Stimulated activated CD8-positive, alpha-beta memory T cell treated with anti-CD3 and anti-CD28 coated beads, Interleukin-2, amount 100 ng/mL, for 48 hours (primary cell): ENCODE measurements around the gene SAP130.

Source experiments
- DNase-seq, 2 donors: peaks; one replicate each; pipeline ENCODE4 v3.0.0-alpha.2; 2020; ENCODE audit warnings: low read depth in 2 of 2

The SAP130 gene

DNA sequence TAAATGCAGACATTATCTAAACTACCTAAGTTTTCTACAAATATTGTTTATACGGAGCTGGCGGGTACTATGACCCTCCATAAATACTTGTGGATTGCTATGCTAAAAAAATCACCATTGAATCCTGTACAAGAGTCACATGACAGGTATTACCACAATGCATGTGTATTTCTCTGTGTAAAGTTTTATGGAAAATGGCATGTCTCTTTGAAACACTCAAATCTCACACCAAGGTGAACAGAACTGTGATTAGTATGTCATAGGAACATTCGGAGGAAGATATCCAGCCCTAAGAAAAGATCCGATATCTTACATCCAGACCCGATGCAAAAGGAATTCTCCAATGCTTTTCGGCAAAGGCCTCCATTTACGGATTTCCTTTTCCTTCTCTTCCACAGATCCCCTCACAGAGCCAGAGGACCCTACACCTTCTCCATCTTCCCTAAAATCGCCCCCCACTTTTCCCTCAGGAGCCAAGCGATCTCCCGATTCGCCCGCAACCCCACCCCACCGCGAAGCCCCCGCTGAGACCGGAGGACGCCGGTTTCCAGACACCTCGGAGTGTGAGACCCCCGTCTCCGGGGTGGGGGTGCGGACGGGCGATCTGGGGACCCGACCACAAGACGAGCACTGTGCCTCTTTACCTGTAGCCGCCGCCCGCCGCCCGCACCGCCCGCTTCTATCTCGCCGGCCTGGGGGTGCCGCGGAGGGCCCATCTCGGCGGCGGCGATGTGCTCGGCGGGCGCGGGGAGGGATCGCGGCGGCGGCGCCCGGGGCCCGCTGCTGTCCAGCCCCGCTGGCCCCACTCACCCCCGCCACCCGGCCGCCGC, 1.2 kb downstream of the SAP130 start:
- DNase-seq: no peak

DNA sequence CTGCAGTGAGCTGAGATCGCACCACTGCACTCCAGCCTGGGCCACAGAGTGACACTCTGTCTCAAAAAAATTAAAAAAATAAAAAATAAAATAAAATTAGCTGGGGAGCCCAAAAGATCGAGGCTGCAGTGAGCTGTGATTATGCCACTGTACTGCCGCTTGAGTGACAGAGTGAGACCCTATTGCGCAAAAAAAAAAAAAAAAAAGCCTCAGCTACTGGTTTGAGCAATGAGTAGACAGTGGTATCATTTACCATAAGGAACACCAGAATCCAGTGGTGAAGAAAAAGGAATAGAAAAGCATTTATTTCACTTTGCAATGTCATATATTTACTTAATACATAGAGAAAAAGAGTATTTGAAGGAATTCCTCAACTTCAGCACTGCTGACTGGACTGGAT, 3.0 kb downstream of the SAP130 start:
- no peak for DNase-seq

DNA sequence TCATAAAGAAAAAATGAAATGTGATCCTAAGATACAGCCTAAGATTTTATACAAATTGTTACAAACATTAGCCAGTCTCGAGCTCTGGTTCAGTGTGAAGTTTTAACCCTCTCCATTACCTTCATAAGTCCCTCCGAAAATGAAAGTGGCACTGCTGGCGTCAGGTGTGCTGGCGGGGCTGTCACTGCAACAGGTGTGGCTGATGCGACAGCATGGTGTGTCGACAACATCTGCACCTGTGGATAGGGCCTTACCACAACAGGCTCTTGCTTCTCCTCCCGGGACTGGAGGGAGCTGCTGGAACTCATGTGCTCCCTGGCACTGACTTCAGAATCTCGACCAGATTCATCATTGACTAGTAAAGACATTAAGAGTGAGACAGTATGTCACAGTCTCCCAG, 10.3 kb downstream of the SAP130 start:
- no peak for DNase-seq

DNA sequence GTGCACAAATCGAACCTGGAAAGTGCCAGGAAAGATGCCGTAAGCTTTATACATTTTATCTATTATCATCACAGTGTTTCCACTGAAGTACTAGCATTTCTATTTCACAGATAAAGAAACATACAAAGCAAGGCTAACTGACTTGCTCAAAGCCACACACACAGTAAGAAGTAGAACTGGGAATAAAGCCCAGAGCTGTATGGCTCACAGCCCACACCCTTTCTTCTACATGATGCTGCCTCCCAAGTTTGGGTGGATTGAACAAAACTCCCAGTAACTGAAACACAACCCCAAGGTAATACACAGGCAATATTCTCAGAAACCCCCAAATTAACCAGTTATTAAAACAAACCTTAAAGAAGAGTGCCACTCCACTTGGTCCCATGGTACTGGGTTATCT, 11.2 kb downstream of the SAP130 start:
- no peak for DNase-seq

DNA sequence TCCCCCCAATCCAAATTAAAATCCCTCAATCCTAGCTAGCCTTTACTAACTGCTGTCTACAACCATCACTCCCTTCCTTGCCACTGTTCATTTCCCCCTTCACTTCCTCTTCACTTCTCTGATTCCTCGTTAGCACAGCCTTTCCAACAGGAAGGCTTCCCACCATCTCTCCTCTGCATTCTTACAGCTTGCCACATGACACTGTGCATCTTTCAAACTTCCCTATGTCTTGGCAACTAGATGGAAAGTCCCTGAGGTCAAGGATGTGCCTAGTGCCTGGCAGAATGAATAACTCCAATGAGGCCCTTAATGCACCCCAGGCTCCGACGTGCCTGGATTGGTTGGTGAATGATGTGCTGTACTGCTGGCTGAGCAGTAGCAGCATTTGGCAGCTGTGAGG, 15.2 kb downstream of the SAP130 start:
- DNase-seq: no peak

DNA sequence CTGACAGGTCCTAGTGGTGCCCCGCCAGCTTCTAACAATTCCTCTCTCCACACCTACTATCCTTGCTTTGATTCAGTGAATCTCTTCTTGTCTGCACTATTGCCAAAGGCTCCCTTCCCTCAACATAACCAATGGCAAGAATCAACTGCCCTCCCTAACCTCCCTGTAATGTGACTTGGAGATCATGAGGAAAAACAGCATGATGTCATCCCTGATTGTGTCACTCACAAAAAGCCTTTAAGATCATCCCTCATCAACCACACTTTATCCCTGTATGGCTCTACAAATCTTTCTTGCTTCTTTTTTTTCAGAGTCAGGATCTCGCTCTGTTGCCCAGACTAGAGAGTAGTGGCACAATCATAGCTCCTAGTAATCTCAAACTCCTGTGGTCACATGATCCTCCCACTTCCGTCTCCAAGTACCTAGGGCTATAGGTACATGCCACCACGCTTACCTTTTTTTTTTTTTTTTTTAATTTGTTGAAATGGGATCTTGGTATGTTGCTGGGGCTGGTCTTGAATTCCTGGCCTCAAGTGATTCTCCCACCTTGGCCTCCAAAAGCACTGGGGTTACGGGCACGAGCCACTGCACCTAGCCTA, 19.7 kb downstream of the SAP130 start:
- no peak for DNase-seq

DNA sequence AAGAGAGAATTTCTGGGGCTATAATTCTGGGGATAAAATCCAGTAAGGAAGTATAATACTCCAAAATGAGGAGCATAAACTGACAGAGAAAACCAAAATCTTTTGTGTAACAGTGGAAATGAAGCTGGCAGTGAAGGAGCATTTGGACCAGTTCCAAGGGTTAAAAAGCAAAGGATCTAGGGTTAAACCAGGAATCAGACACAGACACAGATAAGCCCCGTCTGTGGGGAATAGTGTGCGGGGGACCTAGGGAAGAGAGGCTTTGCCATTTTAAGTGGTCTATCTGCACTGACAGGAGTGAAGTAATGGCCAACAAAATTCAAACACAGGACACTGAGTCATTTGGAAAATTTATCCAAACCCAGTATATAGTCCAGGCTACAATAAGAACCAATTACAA, 23.4 kb downstream of the SAP130 start:
- DNase-seq: no peak

DNA sequence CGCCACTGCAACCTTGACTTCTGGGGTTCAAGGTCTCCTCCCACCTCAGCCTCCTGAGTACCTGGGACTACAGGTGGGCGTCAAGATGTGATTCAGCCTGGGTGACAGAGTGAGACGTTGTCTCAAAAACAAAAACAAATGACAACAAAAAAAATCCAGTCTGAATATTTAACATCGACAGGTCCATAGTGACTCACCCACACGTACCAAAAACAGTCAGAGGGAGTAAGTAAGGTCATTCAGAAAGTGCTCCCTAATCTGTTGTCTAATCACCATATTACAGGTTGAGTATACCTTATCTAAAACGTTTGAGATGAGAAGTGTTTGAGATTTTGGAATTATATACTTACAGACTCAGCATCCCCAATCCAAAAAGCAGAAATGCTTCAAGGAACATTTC, 24.4 kb downstream of the SAP130 start:
- DNase-seq: no peak

DNA sequence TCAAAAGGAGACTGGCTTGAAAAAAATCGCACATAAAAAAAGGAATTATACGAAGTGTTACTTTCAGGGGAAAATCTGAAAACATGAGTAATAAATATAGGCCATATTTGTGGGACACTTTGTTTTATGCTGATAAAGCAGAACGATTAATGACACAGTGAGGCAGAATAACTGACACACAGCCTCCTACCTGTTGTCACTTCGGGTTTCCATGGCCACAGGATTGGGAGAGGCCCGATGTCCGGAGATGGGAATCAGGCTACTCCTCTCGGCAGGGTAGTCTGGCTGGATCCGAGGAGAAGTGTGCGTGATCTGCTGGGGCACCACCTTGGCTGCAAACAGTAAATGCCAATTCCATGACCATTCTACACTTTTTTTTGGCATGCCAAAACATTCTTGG, 31.7 kb downstream of the SAP130 start:
- no peak for DNase-seq

DNA sequence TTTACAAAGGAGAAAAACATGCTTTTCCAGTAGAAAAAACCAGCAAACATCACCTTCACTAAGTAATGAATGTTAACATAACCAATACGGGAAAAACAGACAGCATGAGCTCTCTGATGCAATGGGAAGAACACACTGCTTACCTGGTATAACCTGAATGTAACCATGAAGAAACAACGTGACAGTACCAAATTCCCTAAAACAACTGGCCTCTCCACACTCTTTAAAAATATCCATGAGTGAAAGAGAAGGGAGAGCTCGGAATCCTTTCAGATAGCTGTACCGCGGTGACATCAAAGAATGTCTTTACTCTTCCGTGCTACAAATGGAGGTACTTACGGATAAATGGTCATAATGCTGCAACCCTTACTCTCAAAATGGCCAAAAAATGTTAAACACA, 32.1 kb downstream of the SAP130 start:
- DNase-seq: no peak

DNA sequence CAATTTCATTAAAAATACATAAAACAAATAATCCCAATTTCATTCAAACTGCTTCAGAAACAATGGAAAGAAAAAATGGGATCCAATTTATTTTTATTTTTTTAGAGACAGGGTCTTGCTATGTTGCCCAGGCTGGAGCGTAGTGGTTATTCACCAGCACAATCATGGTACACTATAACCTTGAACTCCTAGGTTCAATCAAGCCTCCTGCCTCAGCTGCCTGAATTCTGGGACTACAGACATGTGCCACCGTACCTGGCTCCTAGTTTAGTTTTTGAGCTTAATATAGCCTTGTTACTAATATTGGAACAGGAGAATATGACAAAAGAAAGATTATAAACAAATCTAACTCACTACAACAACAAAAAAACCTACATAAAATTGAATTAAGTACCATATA, 34.2 kb downstream of the SAP130 start:
- no peak for DNase-seq

DNA sequence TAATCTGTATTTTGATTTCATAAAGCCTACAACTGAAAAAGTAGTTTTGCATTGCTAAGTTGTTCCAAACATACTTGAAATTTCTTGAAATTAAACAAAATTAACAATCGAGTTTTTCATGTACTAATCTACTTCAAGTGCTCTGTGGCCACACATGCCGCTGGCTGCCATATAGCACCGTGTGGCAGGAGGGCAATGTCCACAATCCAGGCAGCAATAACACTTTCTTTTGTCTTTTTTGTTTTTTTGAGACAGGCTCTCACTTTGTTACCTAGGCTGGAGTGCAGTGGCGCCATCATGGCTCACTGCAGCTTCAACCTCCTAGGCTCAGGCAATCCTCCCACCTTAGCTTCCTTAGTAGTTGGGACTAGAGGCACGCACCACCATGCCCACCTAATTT, 36.1 kb downstream of the SAP130 start:
- DNase-seq: no peak

DNA sequence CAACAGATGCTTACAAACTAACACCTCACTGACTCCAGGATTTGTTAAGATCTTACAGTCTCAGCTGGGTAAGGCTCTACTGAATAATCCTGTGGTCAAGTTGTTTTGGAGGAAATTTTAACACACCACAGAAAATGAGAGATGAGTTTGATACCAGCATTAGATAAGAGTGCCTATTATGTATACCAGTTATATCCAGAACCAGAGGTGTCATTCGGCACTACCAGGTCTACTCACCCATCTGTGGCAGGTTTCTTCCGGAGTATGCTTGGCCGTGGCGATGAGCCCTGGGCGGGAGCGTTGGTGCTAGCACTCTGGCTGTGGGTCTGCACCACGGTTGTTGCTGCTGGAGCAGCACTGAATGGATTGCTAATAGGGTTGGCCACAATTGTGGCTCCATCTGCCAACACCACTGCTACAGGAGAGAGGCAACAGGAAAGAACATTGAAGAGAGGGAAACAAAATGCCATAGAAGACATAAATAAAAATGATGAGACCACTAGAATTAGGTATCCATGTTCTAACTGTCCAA, 41.2 kb downstream of the SAP130 start:
- DNase-seq: no peak

DNA sequence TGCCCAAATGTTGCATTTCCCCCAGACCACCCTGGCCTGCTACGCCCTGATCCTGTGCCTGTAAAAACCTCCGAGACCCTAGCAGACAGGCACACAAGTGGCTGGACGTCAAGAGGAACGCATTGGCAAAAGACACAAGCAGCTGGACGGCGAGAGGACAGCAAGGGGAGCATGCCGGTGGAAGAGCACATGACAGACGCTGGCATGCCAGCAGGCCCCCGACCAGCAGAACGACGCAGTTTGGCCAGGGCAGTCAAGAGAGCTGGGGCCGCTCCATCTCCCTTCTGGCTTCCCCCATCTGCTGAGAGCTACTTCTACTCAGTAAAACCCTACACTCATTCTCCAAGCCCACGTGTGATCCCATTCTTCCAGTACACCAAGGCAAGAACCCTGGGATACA, 42.1 kb downstream of the SAP130 start:
- no peak for DNase-seq

DNA sequence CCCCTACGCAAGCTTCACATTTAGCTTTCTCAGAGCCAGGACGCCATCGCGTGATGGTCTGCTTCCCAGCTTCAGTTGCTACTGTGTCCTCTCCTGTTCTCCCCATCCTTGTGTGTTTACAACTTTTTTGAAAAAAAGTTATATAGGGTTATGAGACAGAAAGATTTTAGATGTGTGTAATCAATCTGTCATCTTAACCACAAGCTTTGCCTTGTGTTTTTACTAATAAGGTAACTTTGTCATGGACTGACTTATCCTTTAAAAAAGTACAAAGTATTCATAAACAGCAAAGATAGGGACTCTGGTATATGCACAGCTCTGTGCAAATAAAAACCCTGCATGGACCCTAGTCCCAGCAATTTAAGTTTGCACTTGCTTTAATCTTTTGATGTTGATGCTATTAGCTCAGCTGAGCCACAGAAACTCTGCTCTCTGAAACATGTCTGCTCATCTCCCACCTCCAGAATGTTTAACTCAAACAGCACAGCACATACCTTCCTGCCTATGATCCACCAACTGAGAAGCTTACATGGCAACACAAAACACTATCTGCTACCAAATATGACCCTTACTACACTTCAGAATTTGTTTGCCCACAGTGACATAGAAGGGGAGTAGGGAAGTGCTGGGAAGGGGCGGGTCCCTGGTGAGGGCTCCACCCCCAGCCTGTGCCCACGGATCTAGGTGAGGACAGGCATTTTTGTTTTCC, 42.7 kb downstream of the SAP130 start:
- DNase-seq: no peak

DNA sequence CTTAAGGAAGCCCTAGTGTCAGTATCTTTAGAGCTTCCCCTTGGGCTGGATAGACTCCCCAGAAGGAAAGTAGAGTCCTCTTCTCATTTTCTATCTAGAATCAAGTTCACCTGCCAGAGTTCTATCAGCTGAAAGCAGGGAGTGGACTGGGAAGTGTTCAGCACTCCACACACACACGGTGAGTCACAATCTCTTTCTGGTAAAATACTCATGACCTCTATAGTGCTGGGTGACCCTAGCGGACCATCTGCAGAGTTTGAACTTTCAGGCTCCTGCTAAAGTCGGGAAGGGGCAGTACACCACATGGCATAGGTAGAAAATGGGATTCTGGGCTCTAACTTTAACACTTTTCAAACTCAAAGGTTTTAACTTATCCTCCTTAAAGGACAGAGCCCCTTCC, 43.3 kb downstream of the SAP130 start:
- no peak for DNase-seq

DNA sequence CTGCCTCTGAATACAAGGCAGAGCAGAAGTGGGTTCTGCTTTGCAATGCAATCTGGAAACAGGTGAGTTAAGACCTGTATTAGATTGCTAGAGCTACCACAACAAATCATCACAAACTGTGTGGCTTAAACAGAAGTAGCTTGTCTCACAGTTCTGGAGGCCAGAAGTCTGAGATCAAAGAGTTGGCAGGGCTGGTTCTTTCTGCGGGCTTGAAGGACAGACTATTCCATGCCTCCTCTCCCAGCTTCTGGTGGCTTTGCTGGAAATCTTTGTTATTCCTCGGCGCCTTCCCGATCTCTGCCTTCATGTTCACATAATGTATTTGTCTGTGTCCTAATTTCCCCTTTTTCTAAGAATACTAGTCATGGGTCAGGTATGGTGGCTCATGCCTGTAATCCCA, 58.4 kb downstream of the SAP130 start:
- no peak for DNase-seq

DNA sequence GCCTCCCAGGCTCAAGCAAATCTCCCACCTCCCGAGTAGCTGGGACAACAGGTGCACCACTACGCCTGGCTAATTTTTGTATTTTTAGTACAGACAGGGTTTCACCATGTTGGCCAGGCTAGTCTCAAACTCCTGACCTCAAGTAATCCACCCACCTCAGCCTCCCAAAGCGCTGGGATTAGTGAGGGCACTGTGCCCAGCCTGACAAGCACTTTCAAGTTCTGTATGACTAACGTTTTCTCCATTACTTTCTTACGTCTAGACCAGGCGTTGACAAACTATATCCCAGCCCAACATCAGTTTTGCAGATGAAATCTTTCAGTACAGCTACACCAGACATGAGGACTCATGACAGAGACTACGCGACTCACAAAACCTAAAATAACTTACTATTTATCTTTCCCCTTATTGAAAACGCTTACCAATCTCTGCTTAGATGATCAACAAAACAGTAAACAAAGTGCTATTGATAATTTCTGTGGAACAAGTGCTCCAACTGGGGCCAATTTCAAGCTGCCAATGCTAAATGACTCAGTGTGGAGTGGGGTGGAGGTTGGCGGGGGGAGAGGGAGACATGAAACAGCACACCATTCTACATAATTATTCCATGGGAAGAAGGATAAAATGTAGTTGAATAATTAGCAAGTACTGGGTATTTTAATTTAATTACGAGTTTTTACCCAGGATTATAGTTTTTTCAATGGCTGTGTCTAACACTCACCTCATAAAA, 59.1 kb downstream of the SAP130 start:
- no peak for DNase-seq

DNA sequence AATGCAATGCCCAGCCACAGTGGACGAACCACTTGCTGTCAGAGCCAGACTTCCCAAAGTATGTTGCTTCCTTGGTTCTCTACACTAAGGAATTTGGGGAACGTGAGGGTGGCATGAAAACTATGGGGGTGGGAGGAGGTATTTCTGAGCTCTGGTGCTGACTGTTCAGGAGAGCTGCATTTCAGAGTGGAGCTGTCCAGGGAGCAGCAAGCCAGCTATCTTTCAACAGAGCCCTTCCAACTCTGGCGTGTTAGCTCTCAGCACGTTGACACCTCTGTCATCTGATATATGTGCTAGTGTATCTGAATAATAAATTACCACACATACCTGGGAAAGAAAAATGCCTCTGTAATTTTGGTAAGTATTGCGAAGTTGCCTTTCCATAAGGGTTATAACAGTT, 66.1 kb downstream of the SAP130 start:
- DNase-seq: no peak

DNA sequence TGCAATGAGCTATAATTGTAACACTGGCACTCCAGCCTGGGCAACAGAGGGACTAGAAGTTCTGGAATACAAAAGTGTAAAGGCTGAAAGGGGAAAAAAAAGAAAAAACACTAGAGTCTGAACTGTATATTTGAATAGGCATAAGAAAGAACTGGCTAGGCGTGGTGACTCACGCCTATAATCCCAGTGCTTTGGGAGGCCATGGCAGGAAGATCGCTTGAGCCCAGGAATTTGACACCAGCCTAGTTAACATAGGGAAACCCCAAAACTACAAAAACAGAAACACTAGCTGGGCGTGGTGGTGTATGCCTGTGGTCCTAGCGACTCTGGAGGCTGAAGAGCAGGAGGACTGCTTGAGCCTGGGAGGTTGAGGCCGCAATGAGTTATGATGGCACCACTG, 70.6 kb downstream of the SAP130 start:
- DNase-seq: no peak

DNA sequence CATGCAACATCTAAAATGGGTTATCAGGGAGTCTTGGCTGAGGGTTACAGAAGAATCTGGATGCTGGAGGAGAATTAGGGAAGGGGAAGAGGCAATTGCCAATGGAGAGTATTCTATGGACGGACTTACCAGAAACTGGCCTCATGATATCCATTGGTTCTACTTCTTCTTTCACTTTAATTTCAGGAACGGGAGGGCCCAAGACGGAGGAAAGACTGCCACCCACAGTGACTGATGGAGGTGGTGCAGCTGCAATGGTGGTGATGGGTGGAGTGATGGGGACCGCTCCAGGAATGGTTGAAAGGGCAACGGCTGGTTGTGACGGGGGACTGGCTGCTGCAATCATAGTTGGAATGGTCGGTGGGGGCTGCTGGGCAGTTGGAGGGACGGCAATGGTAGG, 73.0 kb downstream of the SAP130 start:
- no peak for DNase-seq

DNA sequence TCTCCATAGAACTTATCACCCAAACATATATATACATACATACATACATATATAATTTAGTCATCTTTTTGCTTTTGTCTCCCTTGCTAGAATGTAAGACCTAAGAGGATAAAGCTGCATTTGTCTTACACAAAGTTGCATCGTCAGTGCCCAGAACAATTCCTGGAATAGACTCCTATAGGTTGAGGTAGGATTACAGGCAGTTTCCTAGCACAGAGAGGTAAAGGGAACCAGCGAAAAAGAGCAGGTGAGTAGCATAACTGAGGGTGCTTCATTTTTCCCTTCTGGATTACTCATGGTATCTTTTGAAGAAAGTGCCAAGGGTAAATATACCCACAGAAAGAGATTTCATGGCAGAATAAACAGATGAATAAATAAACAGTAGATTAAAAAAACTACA, 74.0 kb downstream of the SAP130 start:
- no peak for DNase-seq
